CD4-positive, CD25-positive, alpha-beta regulatory T cell (primary cell): ENCODE measurements around the gene UTP25. TPM values are rescaled to one million over a fixed set of nuclear protein-coding genes. Genes with fewer than 3 reads are reported as not detected.
A peak's percentile ranks its signal among the peaks of the same experiment; 100 is the strongest.
"Not testable (repeated sequence)": the region's sequence is repeated elsewhere in the genome, so short reads cannot be mapped to it uniquely, and the experiment has no call there.

Source experiments
- ATAC-seq, 2 donors: fragments of 150-1000 bp; cut with Tn5 transposase; one replicate each; pipeline ENCODE4 v1.10.0; 2021; ENCODE audit warnings: low read depth in 2 of 2, moderate number of reproducible peaks in 2 of 2, moderate library complexity in 1 of 2
- DNase-seq, 3 donors: peaks; one replicate each; pipeline versions ENCODE4 v3.0.0 to v3.0.0-alpha.2; 2012 to 2022; ENCODE audit warnings: mixed read lengths in 1 of 3
- H3K27ac ChIP-seq: one replicate; pipeline ENCODE4 v1.7.0; 2013; ENCODE audit warnings: mild to moderate bottlenecking, low read length; ENCODE audit not compliant: insufficient read depth, poor library complexity, severe bottlenecking
- H3K27me3 ChIP-seq: one replicate; pipeline ENCODE4 v1.7.0; 2013; ENCODE audit warnings: low read length; ENCODE audit not compliant: control insufficient read depth, insufficient read depth
- H3K36me3 ChIP-seq: one replicate; pipeline ENCODE4 v1.7.0; 2013; ENCODE audit warnings: mild to moderate bottlenecking, low read length, moderate library complexity; ENCODE audit not compliant: control insufficient read depth, insufficient read depth
- H3K4me1 ChIP-seq: 2 replicates; pipeline ENCODE4 v1.7.0; 2013; ENCODE audit warnings: mild to moderate bottlenecking, low read length; ENCODE audit not compliant: insufficient read depth, control insufficient read depth, poor library complexity, severe bottlenecking
- H3K4me3 ChIP-seq: one replicate; pipeline ENCODE4 v1.7.0; 2013; ENCODE audit warnings: low read depth, mild to moderate bottlenecking, low read length, moderate library complexity
- H3K9me3 ChIP-seq, 2 experiments: 1 replicate in 1 of 2; 2 replicates in 1 of 2; pipeline ENCODE4 v1.7.0; 2013; ENCODE audit warnings: low read length in 2 of 2, mild to moderate bottlenecking in 1 of 2, moderate library complexity in 1 of 2; ENCODE audit not compliant: control insufficient read depth in 2 of 2
- H3K27ac Mint-ChIP-seq, 3 donors: one replicate each; pipeline ENCODE4 v1.8.0; 2020 to 2022; ENCODE audit warnings: mild to moderate bottlenecking in 3 of 3, mixed read lengths in 3 of 3, moderate library complexity in 2 of 3
- H3K27me3 Mint-ChIP-seq: one replicate; pipeline ENCODE4 v1.8.0; 2022; ENCODE audit warnings: mild to moderate bottlenecking, mixed read lengths
- H3K36me3 Mint-ChIP-seq: one replicate; pipeline ENCODE4 v1.8.0; 2020; ENCODE audit warnings: mixed read lengths
- H3K4me1 Mint-ChIP-seq, 4 donors: one replicate each; pipeline ENCODE4 v1.8.0; 2020 to 2022; ENCODE audit warnings: mixed read lengths in 4 of 4, mild to moderate bottlenecking in 1 of 4
- H3K4me3 Mint-ChIP-seq, 4 donors: one replicate each; pipeline ENCODE4 v1.8.0; 2020 to 2022; ENCODE audit warnings: mild to moderate bottlenecking in 4 of 4, mixed read lengths in 4 of 4, moderate library complexity in 3 of 4
- H3K9me3 Mint-ChIP-seq, 7 donors: one replicate each; pipeline ENCODE4 v1.8.0; 2020 to 2022; ENCODE audit warnings: mixed read lengths in 7 of 7, mild to moderate bottlenecking in 3 of 7, moderate library complexity in 2 of 7
- polyA plus RNA-seq, 4 donors: library from polyadenylated mRNA; unstranded; fragments of 300-500 nt; fragmentation: Illumina TruSeq; gene quantifications; one replicate each; pipeline ENCODE4 v1.2.3, GENCODE V29; 2021
- total RNA-seq: library from RNA; stranded (reverse); gene quantifications from one replicate; pipeline ENCODE4 v1.2.3, GENCODE V29; 2022

The UTP25 gene
- total and polyA plus RNA-seq, 5 donors from 2014 or later, result 2.4 to 7.4 (median 3.2) TPM

DNA sequence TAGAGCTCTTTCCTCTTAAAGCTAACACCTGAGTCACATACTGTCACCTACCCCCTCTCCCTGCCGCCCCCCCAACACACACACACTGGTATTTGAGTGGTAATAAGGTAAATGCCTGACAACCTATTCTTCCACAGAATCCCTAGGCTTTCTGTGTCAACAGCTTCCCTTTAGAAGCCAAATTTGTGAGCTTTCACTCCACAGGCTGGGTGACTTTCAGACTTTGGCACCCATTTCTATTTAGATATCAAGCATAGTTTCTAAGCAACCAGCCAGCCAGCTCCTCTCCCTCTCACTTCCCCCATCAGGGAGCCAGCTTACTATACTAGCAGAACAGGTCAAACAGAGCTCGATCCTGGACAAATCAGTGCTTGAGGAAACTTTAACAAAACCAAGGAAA, 40.2 kb upstream of the UTP25 start:
- no peaks in the 10 kb centered on the region for H3K9me3 Mint-ChIP-seq
- Histone ChIP-seq H3K9me3 (no peaks in the 10 kb centered on the region), H3K36me3 (peaks cover 3% of the 10 kb centered on the region), H3K4me1 (peaks cover 19% of the 10 kb centered on the region), H3K27me3 (peaks cover 14% of the 10 kb centered on the region), H3K27ac (no peak overlapping the region), H3K4me3 (no peak overlapping the region)
- peaks cover 12% of the 10 kb centered on the region for H3K36me3 Mint-ChIP-seq
- no peak overlapping the region for H3K27ac Mint-ChIP-seq
- peaks cover 38% of the 10 kb centered on the region for H3K27me3 Mint-ChIP-seq
- H3K4me3 Mint-ChIP-seq, result no peak overlapping the region
- ATAC-seq (no peak), DNase-seq (no peak)
- H3K4me1 Mint-ChIP-seq, result peaks cover 4 to 30% (median 14%) of the 10 kb centered on the region in 4 donors

DNA sequence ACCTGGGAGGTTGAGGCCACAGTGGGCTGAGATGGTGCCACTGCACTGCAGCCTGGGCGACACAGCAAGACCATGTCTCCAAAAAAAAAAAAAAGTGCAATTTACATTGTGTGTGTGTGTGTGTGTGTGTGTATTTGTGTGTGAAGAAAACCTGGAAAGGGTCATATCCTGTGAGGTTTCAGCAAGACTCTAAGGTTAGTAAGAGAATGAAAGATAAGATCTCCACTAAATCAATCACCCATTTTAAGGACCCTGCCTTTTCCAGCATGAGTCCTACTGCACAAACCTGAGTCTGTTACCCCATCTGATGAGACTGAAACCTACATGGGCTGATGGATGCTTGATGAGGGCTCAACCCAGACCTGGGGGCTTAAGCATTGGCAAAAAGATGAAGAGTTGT, 38.5 kb upstream of the UTP25 start:
- Histone ChIP-seq H3K4me1 (peaks cover 8% of the 10 kb centered on the region), H3K9me3 (no peaks in the 10 kb centered on the region), H3K36me3 (no peaks in the 10 kb centered on the region), H3K27me3 (peaks cover 28% of the 10 kb centered on the region), H3K27ac (no peak overlapping the region), H3K4me3 (no peak overlapping the region)
- Mint-ChIP-seq H3K27me3 (peaks cover 44% of the 10 kb centered on the region), H3K9me3 (no peaks in the 10 kb centered on the region), H3K36me3 (peaks cover 19% of the 10 kb centered on the region), H3K27ac (peak overlapping the region in 1 of 3 donors; percentile 38), H3K4me3 (no peak overlapping the region), H3K4me1 (peaks cover 2 to 13% (median 7%) of the 10 kb centered on the region in 4 donors)
- DNase-seq (no peak), ATAC-seq (no peak)

DNA sequence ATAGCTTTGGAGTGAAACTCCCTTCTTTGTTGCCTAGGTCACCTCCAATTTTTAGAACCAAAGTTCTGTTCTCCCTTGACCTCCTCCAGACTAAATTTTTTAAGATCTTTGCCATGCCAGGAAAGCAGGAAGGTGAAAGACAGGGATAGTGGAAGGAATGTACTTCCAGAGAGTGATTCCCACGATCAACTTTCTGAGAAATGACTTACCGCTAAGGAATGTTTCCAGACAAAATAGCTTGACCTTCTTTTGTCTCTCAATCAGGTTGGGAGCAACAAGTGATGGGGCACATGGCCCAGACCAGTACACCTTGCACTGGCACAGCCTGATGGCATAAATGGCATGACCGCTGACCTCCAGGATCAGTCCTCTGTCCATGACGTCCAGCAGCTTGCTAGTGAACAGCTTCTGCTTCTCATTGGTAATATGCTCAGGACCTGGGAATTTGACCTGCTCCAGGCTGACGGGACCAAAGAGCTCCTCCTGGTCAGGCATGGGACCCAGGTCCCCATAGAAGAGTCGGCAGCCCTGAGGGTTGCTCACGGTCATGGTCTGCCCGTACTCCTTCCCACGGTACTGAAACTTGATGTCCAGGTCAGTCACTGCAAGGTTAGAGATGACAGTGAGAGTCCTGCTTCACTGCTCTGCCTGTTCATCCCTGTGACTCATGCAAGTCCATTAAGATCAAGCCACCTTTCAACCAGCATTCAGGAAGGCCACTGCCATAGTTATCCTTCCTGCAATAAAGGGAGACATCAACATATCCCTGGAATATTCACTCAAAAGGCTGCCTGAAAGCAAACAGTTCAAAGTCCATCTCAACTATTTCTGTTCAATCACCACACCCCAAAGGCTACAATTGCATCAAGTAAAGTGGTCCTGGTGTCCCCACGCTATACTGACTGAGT, 37.2 kb upstream of the UTP25 start:
- H3K27ac Mint-ChIP-seq, result no peak overlapping the region
- H3K4me3 ChIP-seq, result no peak overlapping the region
- H3K4me1 Mint-ChIP-seq, result peaks cover 0 to under 1% (median 0%) of the 10 kb centered on the region in 4 donors
- peaks cover 34% of the 10 kb centered on the region for H3K27me3 ChIP-seq
- H3K27me3 Mint-ChIP-seq, result peaks cover 45% of the 10 kb centered on the region
- H3K9me3 ChIP-seq, result no peaks in the 10 kb centered on the region
- ATAC-seq (no peak), DNase-seq (no peak)
- H3K4me3 Mint-ChIP-seq, result no peak overlapping the region
- H3K36me3 ChIP-seq, result no peaks in the 10 kb centered on the region
- H3K36me3 Mint-ChIP-seq, result peaks cover 22% of the 10 kb centered on the region
- H3K27ac ChIP-seq, result no peak overlapping the region
- no peaks in the 10 kb centered on the region for H3K4me1 ChIP-seq
- no peaks in the 10 kb centered on the region for H3K9me3 Mint-ChIP-seq

DNA sequence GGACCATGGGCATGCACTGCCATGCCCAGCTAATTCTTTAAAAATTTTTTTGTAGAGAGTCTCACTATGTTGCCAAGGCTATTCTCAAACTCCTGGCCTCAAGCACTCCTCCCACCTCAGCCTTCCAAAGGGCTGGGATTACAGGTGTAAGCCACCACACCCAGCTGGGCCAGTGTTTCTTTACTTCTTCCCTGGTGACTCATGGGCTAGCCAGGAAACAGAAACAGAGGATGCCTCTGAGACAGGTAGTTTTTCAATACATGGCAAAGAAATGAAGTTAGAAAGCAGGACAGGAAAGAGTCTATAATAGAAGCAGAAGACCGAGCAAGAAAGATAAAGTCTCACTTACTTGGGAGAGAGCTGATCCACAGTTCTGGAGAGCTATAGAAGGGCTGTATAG, 35.9 kb upstream of the UTP25 start:
- Mint-ChIP-seq H3K27me3 (peaks cover 45% of the 10 kb centered on the region), H3K36me3 (peaks cover 28% of the 10 kb centered on the region), H3K4me3 (no peak overlapping the region), H3K4me1 (no peaks in the 10 kb centered on the region), H3K27ac (no peak overlapping the region), H3K9me3 (no peaks in the 10 kb centered on the region)
- Histone ChIP-seq H3K4me1 (no peaks in the 10 kb centered on the region), H3K36me3 (no peaks in the 10 kb centered on the region), H3K4me3 (no peak overlapping the region), H3K9me3 (no peaks in the 10 kb centered on the region), H3K27ac (no peak overlapping the region), H3K27me3 (peaks cover 34% of the 10 kb centered on the region)
- ATAC-seq (no peak), DNase-seq (no peak)

DNA sequence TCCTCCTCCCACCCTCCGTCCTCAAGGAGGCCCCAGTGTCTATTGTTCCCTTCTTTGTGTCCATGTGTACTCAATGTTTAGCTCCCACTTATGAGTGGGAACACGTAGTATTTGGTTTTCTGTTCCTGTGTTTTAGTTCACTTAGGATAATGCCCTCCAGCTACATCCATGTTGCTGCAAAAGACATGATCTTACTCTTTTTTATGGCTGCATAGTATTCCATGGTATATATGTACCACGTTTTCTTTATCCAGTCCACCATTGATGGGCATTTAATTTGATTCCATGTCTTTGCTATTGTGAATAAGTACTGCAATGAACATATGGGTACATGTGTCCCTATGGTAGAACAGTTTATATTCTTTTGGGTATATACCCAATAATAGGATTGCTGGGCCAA, 34.1 kb upstream of the UTP25 start:
- H3K36me3 ChIP-seq, H3K4me1 Mint-ChIP-seq, DNase-seq, H3K27ac Mint-ChIP-seq, H3K9me3 Mint-ChIP-seq, H3K4me1 ChIP-seq, H3K9me3 ChIP-seq, H3K4me3 Mint-ChIP-seq, H3K27ac ChIP-seq, ATAC-seq, H3K4me3 ChIP-seq: not testable (repeated sequence)
- H3K27me3 Mint-ChIP-seq, result peaks cover 34% of the 10 kb centered on the region
- peaks cover 32% of the 10 kb centered on the region for H3K27me3 ChIP-seq
- peaks cover 33% of the 10 kb centered on the region for H3K36me3 Mint-ChIP-seq

DNA sequence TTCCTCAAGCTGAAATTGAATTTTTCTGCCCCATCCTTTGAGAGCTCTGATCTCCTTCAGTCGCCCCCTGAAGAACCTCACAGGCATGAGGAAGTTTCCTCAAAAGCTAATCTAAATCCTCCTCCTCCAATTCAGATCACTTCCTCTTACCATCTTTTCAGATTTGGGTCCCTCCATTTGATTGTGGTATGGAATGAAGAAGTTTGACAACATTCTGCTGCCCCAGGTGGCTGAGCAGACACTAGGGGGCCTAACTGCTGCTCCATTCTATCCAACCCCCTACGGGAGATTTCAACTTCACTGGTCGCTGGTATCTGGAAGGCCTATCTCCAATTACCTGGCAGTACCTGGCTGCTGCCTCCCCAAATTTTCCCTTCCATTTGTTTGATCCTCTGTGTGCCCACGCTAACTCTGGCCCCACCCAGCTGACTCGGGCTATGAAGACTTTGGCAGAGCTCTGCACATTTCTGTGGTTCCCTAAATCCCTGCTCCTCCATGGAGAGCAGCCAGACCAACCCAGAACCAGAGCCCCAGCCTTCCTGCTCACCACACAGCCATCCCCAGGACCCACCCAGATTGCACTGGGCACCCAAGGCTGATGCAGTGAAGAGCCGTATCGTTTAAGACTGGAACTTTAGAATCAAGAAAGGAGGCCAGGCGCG, 29.7 kb upstream of the UTP25 start:
- Histone ChIP-seq H3K27me3 (peaks cover 15% of the 10 kb centered on the region), H3K27ac (no peak overlapping the region), H3K4me3 (no peak overlapping the region), H3K36me3 (no peaks in the 10 kb centered on the region), H3K4me1 (no peaks in the 10 kb centered on the region), H3K9me3 (no peaks in the 10 kb centered on the region)
- H3K9me3 Mint-ChIP-seq, result no peaks in the 10 kb centered on the region
- ATAC-seq (no peak), DNase-seq (no peak)
- no peak overlapping the region for H3K27ac Mint-ChIP-seq
- peaks cover 32% of the 10 kb centered on the region for H3K27me3 Mint-ChIP-seq
- H3K4me3 Mint-ChIP-seq, result no peak overlapping the region
- peaks cover 21% of the 10 kb centered on the region for H3K36me3 Mint-ChIP-seq
- peaks cover 0 to 3% (median 0%) of the 10 kb centered on the region in 4 donors for H3K4me1 Mint-ChIP-seq

DNA sequence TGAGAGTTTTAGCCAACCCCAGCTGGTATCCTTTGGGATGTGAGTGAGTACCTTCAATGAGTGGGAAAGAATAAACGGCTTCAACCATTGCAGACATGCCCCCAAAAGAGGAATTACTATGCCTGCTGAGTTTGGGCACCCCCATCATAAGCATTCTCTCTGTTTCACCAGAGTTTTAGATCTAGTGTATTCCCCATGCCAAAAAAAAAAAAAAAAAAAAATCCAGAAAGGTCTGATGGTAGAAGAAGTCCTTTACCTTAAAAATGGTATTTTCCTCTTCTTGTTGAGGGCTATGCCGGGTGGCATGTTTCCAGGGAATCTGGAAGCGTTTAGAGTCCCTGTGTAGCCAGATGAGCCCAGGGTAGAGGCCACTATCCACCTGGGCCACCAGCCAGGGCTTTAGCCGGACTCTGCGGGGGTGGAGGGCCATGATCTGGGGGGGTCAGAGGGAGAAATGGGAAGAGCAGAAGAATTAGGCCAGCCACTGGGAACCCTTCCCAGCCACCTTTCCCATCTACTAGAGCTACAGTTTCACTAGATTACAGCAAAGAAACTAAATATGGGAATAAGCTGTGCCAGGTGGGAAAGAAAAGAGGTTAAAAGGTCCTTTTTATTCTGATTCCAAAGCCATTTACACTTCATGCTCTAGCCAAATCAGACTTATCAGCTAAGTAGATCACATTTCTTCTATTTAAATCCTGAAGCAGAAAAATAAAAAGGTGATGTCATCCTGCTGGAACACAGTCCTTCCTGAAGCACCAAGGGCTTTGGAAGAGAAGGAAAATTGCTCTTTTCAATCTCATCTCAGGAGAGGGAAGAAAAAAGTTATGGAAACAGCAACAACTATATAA, 26.6 kb upstream of the UTP25 start:
- Mint-ChIP-seq H3K36me3 (peaks cover 10% of the 10 kb centered on the region), H3K4me3 (no peak overlapping the region), H3K9me3 (no peaks in the 10 kb centered on the region), H3K27ac (peak overlapping the region in 1 of 3 donors; percentile 93), H3K4me1 (peaks cover 0 to 11% (median 3%) of the 10 kb centered on the region in 4 donors), H3K27me3 (peaks cover 21% of the 10 kb centered on the region)
- H3K27me3 ChIP-seq, result peaks cover 2% of the 10 kb centered on the region
- no peak for ATAC-seq
- no peak overlapping the region for H3K4me3 ChIP-seq
- H3K27ac ChIP-seq, result no peak overlapping the region
- peaks cover 6% of the 10 kb centered on the region for H3K4me1 ChIP-seq
- no peaks in the 10 kb centered on the region for H3K36me3 ChIP-seq
- DNase-seq, result no peak
- no peaks in the 10 kb centered on the region for H3K9me3 ChIP-seq
